ENCODE data around the gene TMEM18.
"Not testable (repeated sequence)": the region's sequence is repeated elsewhere in the genome, so short reads cannot be mapped to it uniquely, and the experiment has no call there.

The TMEM18 gene

GRCh38 chr2:692767-693166 lies 15.6 kb upstream of the TMEM18 start:
- no peak for DNase-seq

GRCh38 chr2:691821-692761 lies 14.9 kb upstream of the TMEM18 start:
- no peak for DNase-seq

- no peak for DNase-seq
These were observed 13.6 kb upstream of the TMEM18 start for GRCh38 chr2:690799-691198.

- DNase-seq = no peak
These were observed 12.8 kb upstream of the TMEM18 start for GRCh38 chr2:689877-690510.

- no peak for DNase-seq
These were observed 12.0 kb upstream of the TMEM18 start for GRCh38 chr2:689237-689636.

- DNase-seq = no peak
These were observed 11.4 kb upstream of the TMEM18 start for GRCh38 chr2:688504-689076.

GRCh38 chr2:685421-685820 lies 8.2 kb upstream of the TMEM18 start:
- no peak for DNase-seq

- DNase-seq = not testable (repeated sequence)
These were observed 7.7 kb upstream of the TMEM18 start for GRCh38 chr2:684913-685312.

GRCh38 chr2:682226-682625 lies 5.0 kb upstream of the TMEM18 start:
- DNase-seq = no peak

GRCh38 chr2:681312-681711 lies 4.1 kb upstream of the TMEM18 start:
- no peak for DNase-seq

GRCh38 chr2:680496-680895 lies 3.3 kb upstream of the TMEM18 start:
- DNase-seq = no peak

- no peak for DNase-seq
These were observed 1.8 kb upstream of the TMEM18 start for GRCh38 chr2:678964-679363.

- no peak for DNase-seq
These were observed 849 bp upstream of the TMEM18 start for GRCh38 chr2:677959-678550.

GRCh38 chr2:676647-677055 lies 555 bp downstream of the TMEM18 start:
- peak; percentile 99 for DNase-seq

- DNase-seq = peak; percentile 70
These were observed 1.1 kb downstream of the TMEM18 start for GRCh38 chr2:675982-676646.

- no peak for DNase-seq
These were observed 1.7 kb downstream of the TMEM18 start for GRCh38 chr2:675460-675859.

- DNase-seq = no peak
These were observed 2.2 kb downstream of the TMEM18 start for GRCh38 chr2:675051-675450.

GRCh38 chr2:674321-674985 lies 2.8 kb downstream of the TMEM18 start:
- no peak for DNase-seq

GRCh38 chr2:673615-674320 lies 3.4 kb downstream of the TMEM18 start:
- no peak for DNase-seq

GRCh38 chr2:673016-673415 lies 4.2 kb downstream of the TMEM18 start:
- DNase-seq = no peak

- DNase-seq = no peak
These were observed 4.7 kb downstream of the TMEM18 start for GRCh38 chr2:672606-672905.
